ENCODE results near the gene GJB4. TPM values are rescaled to one million over a fixed set of nuclear protein-coding genes. Genes with fewer than 3 reads are reported as not detected.
A peak's percentile ranks its signal among the peaks of the same experiment; 100 is the strongest.
"Not testable (repeated sequence)": the region's sequence is repeated elsewhere in the genome, so short reads cannot be mapped to it uniquely, and the experiment has no call there.

Gene GJB4
- total RNA-seq, 1 experiment from 2014 or later, result 1.9 TPM

DNA sequence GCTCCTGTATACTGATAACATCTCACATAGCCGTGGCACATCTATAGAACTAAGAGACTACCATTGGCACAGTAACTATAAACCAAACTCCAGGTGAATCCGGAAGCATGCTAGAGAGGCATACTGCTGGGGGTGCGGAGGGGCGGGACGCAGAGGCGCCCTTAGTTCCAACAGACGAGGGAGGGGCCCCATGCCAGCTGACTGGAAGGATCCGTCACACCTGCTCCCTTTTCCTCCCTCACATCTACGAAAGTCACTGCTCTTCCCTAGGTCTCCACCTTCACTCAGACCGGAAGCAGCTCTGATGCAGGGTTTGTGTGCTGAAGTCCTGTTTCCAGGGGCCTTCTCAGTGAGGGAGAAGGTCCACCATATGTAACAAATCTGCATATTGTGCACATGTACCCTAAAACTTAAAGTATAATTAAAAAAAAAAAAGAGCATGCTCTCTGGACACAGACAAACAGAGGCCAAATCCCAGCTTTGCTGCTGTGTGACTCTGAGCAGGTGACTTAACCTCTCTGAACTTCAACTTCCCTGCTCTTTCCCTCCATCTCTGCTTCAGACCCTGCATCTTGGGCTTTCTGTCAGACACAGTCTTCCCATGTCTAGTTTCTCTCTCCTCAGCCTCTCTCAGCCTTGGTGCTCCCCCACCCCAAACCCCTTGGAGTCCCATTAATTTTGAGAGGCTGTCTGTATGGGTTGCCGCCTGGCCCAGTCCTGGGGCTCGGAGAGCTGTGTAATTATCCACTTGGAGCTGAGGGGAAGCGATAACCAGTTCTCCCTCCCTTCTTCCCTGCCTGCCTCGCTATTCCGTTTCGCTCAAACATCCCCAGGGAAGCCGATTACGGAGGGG lies 12.5 kb upstream of the GJB4 start:
- no peak for DNase-seq (ENCODE audit: low spot score)

DNA sequence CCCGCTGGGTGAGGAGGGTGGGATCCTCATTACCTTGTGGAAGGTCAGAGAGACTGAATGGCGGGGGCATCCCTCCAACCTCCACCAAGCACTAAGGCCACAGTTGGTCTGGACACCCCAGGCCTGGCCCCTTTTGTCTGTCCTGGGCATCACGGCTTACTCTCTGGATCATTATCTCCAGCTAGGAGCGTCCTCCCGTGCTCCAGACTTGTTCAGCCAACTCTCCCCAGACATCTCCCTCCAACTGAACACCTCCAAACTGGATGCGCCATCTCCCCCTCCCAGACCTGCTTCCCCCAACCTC lies 11.9 kb upstream of the GJB4 start:
- no peak for DNase-seq (ENCODE audit: low spot score)

DNA sequence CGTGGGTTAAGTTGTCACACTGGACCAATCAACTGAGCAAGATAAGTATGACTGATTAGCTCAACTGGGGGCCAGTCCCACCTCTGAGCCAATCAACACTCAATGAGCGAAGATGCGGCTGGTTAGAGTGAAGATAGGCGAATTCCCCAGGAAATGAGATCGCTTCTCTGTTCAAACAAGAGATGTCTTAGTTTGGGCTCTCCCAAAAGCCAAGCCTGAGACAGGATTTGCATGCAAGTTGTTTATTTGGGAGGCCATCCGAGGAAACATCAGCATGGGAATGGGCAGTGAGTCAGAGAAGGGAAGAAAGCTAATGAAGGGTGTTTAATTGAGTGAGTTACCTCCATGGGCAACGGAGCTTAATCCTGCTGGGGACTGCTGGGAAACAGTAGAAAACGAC lies 9.5 kb upstream of the GJB4 start:
- no peak for DNase-seq (ENCODE audit: low spot score)

DNA sequence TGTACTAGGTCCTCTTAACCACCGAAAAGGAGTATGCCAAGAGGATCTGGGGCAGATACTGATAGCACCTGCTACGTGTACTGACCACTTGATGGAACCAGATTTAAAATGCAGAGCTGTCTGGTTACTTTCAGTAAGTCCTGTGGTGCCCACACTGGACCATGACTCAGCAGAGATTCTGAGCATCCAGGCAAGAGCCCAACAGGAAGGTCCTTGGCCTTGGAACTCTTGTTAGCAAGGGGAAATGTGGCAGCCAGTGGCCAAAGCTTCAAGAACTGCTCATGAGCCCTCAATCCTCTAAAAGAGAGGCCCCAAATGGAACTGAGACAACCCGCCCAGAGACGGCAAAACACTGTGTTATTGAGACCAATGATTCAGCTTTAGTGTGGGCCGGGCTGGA lies 8.9 kb upstream of the GJB4 start:
- no peak for DNase-seq (ENCODE audit: low spot score)

DNA sequence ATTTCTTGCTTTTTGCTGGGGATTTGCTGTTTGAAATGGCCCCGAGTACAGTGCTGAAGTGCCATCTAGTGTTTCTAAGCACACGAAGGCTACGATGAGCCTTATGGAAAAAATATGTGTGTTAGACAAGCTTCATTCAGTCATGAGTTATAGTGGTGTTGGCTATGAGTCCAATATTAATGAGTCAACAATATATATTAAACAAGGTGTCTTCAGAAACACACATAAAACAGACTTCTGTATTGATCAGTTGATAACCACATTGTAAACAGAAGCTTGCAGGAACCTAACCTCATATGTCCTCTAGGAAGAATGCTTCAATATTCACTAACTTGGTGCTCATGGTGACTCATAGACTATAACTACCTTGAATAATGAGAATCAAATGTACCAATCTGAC lies 6.4 kb upstream of the GJB4 start:
- DNase-seq (ENCODE audit: low spot score), result no peak

DNA sequence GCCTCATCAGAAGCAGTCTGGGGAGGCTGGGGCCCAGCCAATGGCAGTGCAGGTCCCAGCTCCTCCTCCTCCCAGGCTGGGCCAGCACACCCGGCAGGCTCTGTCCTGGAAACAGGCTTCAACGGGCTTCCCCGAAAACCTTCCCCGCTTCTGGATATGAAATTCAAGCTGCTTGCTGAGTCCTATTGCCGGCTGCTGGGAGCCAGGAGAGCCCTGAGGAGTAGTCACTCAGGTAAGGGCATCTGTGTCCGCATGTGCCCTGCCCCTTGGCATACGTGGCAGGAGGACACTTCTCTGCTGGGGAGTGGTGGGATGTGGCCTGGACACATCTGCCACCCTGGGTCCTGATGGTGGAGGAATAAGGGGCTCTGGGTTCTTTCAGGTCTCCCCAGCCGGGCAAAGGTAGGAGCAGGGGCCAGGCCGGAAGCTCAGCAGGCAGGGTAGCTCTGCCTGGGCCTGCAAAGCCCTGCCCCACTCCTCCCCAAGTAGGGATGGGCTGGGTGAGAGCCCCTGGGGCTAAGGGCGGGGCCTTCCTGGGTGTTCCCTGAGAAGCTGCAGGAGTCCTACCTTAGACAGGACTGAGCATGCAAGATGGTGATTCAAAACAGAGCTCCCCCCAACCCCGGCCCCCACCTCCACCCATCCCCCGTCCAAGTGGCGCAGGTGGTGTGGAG lies 4.4 kb upstream of the GJB4 start, which contains the start of gene GJB5:
Gene GJB5 (plus strand): TSS at position 84 of the 674 bp plus-strand sequence. CDS start 2,284 bp downstream, outside the sequence.
- DNase-seq (ENCODE audit: low spot score), result no peak

DNA sequence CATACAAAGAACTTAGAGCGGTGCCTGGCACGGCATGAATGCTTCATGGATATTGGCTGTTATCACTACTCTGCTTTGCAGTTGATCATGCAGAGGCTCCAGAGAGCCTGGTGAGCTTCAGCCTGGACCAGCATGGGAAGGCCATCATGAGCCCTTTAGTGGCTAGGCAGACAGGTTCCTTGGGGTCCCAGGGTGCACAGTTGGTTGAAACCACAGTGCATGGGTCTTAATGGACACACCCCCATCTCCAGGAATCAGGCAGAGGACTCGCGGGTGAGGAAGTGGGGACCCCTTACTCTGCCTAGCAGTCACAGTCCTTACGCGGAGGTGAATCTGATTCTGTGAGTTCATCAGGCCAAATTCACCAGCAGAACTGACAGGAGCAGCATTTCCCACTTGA lies 3.6 kb upstream of the GJB4 start:
- no peak for DNase-seq (ENCODE audit: low spot score)

DNA sequence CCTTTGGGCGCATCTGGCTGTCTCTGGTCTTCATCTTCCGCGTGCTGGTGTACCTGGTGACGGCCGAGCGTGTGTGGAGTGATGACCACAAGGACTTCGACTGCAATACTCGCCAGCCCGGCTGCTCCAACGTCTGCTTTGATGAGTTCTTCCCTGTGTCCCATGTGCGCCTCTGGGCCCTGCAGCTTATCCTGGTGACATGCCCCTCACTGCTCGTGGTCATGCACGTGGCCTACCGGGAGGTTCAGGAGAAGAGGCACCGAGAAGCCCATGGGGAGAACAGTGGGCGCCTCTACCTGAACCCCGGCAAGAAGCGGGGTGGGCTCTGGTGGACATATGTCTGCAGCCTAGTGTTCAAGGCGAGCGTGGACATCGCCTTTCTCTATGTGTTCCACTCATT lies 2.2 kb upstream of the GJB4 start:
- DNase-seq (ENCODE audit: low spot score), result no peak

DNA sequence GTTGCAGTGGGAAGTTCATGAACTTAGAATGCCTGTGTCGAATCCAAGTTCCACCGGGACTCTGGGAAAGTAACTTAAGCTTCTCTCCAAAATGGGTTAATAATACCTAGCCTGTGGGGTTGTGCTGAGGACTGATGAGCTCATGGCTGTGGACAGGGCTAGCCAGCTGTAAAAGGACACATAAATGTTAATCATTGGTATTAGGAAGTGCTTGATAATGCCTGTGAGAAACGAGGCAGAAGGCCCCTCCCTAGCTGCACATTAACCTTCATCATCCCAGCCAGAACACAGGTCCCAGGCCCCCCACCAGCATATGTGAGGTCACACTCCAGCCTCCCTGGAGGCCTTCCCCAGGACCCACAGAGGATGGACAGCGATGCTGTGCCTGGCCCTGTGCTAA lies 789 bp upstream of the GJB4 start:
- no peak for DNase-seq (ENCODE audit: low spot score)

DNA sequence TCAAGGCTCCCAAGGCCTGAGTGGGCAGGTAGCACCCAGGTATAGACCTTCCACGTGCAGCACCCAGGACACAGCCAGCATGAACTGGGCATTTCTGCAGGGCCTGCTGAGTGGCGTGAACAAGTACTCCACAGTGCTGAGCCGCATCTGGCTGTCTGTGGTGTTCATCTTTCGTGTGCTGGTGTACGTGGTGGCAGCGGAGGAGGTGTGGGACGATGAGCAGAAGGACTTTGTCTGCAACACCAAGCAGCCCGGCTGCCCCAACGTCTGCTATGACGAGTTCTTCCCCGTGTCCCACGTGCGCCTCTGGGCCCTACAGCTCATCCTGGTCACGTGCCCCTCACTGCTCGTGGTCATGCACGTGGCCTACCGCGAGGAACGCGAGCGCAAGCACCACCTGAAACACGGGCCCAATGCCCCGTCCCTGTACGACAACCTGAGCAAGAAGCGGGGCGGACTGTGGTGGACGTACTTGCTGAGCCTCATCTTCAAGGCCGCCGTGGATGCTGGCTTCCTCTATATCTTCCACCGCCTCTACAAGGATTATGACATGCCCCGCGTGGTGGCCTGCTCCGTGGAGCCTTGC lies 1.7 kb downstream of the GJB4 start:
- DNase-seq (ENCODE audit: low spot score), result no peak

DNA sequence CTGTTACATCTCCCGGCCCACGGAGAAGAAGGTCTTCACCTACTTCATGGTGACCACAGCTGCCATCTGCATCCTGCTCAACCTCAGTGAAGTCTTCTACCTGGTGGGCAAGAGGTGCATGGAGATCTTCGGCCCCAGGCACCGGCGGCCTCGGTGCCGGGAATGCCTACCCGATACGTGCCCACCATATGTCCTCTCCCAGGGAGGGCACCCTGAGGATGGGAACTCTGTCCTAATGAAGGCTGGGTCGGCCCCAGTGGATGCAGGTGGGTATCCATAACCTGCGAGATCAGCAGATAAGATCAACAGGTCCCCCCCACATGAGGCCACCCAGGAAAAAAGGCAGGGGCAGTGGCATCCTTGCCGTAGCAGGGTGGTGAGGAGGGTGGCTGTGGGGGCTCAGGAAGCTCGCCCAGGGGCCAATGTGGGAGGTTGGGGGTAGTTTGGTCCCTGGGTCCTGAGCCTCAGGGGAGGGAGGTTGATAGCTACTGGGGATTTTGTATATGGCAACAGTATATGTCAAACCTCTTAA lies 2.3 kb downstream of the GJB4 start:
- DNase-seq (ENCODE audit: low spot score), result no peak

DNA sequence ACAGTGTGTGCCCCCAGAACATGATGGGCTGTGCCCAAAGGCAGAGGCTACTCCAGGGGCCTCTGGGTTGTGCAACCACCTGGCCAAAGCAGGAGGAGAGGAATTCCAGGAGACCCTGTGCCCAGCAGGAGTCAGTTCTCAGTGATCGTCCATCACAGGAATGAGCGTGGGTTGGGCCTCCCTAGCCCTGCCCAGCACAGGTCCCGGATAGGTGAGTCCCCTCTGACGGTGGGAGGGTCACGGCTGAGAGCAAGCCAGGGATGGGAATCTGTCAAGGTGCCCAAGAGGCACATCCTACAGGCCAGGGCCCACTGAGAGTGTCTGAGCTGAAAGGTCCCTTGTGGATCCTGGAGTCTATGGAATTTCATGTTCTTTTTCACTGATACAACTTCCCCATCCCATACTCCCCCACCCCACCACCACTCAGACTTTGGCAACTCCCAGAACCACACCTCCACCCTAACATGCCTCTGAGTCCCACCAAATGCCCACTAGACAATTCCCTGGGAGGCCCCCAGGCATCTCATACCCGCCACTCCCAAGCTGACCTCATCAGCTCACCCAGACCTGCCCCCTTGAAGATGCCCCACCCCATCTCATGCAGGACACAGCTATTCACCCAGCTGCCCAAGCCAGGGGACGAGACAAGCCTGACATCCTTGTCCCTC lies 3.1 kb downstream of the GJB4 start:
- no peak for DNase-seq (ENCODE audit: low spot score)

DNA sequence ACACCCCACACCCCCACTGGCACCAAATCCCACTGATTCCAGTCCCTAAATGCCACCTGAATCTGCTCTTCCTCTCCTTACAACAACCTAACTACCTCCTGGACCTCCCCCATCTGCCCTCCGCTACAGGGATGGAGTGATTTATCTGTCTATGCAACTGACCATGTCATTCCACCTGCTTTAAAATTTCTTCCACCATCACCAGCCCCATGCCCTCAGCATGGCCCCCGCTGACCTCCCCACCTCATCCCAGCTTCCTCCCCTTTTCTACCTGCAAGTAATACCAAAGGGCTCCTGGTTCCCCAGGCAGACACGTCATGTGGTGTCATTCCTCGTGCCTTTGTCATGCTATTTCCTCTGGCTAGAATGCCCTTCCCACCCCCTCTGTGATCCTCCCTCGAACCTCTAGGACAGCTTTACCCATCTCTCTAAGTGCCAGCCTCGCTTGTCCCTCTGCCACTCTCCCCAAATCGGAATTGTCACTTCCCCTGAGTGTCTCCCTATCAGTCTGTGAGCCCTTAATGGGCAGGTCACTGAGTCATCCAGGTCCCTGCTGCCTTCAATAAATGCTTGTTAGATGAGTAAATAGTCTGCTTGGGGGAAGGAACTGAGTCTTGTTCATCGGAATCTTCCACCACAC lies 3.7 kb downstream of the GJB4 start:
- DNase-seq (ENCODE audit: low spot score), result peak; percentile 67

DNA sequence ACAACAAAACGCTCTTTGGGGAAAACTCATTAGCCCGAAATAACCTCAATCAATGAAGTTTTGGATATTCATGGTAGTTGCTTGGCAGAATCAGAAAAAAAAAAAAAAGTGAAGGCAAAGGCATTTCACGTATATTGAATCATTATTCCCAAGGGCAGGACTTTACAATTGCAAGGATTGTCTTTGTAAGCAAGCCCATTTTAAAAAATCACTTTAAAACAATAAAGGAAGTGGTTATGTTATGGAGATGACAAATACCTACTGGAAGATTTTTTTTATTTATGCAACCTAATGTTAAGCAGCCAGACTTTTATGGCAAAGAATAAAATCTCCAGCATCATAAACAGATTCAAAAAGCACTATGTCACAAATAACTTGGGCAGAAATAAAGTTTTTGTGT lies 9.3 kb downstream of the GJB4 start:
- no peak for DNase-seq (ENCODE audit: low spot score)

DNA sequence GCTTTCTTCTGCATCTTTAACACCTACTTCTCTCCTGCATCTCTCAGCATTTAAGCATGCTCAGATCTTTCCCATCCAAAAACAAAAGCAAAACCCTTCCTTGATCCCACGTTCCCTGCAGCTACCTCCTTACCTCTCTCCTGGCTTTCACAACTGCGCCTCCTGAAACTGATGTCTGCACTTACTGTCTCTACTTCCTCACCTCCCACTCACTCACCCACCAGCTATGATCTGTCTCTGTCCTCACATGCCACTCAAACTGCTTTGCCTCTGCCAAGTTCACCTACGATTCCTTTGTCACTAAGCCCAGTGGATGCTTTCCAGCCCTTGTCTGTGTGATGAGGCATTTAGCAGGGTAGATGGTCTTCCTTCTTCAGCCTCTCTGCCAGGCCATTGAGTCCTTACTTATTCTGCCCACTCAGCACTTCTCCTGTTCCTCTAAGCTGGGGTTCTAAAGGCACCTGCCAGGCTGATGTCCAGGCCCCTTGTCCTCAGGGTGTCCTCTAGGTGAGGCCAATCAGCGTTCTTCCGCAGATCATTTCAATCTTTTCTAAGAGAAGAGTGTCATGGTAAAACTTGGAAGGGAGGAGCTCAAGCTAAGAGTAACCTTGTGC lies 11.5 kb downstream of the GJB4 start:
- no peak for DNase-seq (ENCODE audit: low spot score)

DNA sequence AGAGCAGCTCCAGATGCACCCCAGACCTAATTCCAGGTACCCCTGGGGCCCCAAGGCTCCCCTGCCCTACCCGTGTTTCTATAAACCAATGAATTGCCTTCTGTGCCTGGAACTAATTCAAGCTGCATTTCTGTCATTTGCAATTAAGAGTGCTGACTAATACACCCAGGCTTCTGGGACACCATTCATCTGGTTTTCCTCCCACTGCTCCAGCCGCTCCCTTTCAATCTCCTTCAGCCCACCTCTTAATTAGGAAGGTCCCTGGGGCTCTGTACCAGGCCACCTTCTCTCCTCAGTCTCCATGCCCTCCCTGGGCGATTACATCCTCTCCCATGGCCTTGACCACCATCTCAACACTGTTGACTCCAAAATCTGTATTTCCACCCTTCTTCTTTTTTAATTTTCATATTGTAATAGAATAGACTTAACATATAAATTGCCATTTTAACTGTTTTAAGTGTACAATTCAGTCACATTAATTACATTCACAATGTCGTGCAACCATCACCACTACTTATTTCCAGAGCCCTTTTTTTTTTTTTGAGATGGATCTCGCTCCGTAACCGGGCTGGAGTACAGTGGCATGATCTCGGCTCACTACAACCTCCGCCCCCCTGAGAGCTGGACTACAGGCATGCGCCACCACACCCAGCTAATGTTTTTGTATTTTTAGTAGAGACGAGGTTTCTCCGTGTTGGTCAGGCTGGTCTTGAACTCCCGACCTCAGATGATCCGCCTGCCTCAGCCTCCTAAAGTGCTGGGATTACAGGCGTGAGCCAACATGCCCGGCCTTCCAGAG lies 12.2 kb downstream of the GJB4 start:
- no peak for DNase-seq (ENCODE audit: low spot score)

DNA sequence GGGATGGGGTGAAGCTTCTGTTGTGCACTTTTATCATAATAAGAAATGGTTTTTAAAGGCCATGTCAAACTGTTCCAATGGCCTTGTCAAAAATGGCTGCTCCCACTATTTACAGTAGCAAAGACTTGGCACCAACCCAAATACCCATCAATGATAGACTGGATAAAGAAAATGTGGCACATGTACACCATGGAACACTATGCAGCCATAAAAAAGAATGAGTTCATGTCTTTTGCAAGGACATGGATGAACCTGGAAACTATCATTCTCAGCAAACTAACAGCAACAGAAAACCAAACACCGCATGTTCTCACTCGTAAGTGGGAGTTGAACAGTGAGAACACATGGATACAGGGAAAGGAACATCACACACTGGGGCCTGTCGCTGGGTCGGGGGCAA lies 13.6 kb downstream of the GJB4 start:
- DNase-seq (ENCODE audit: low spot score), result not testable (repeated sequence)

DNA sequence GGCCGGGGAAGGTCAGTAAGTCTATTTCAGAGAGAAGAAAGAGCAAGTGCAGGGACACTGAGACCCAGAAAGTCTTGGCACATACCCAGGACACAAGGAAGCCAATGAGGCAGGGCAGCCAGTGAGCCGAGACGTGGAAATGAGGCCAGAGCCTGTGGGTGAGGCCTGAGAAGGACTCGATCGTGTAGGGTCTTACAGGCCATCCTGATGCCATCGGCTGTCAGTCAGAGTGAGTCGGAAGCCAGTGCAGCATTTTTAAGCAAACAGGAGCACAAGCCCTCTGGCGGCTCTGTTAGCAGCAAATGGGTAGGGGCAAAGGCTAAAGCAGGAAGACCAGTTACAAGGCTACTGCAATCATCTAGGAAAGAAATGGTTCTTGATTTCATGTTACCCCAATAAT lies 15.4 kb downstream of the GJB4 start:
- no peak for DNase-seq (ENCODE audit: low spot score)

DNA sequence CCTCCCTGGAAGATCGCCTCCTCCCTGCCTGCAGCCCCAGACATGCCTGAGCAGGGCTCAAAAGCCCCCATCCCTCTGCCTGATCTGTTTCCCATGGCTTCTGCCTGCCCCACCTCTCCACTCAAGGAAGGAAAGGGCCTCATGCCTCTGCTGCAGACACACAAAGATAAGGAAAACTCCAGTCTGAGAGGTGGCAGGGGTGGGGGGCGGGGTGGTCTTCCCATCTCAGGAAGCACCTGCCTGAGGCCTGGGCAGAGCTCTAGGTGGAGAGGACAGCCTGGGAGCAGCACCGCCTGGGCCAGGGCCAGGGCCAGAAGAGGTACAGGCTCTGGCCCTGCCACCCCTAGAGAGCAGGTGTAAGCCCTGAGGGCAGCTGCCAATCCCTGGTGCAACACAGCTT lies 17.4 kb downstream of the GJB4 start:
- no peak for DNase-seq (ENCODE audit: low spot score)

Data from HT-29 (cell line).